Fibroblast of villous mesenchyme (primary cell): ENCODE results near the gene ACP4. TPM values are rescaled to one million over a fixed set of nuclear protein-coding genes. Genes with fewer than 3 reads are reported as not detected.
"Not testable (repeated sequence)": the region's sequence is repeated elsewhere in the genome, so short reads cannot be mapped to it uniquely, and the experiment has no call there.

Experiments
- DNase-seq: peaks from one replicate; pipeline ENCODE4 v3.0.0-alpha.2; 2010; ENCODE audit warnings: low read depth
- H3K4me3 ChIP-seq: 2 replicates; pipeline ENCODE4 v1.5.1; 2011; ENCODE audit warnings: low read depth, mild to moderate bottlenecking, low read length
- total RNA-seq: library from RNA; depleted of rRNA; stranded (reverse); fragments of >200 nt; gene quantifications from 2 replicates; pipeline ENCODE4 v1.2.3, GENCODE V29; 2012
- TF ChIP-seq, protein P1 (sequence below): IDR thresholded peaks from 2 replicates; pipeline ENCODE4 v1.5.1; 2012; ENCODE audit warnings: low read depth, mild to moderate bottlenecking, low read length; ENCODE audit not compliant: insufficient read depth

Gene ACP4
- total RNA-seq, 1 donor, result not detected

- DNase-seq, result no peak
- H3K4me3 ChIP-seq, result no peak overlapping the region
- TF ChIP-seq, protein P1, sequence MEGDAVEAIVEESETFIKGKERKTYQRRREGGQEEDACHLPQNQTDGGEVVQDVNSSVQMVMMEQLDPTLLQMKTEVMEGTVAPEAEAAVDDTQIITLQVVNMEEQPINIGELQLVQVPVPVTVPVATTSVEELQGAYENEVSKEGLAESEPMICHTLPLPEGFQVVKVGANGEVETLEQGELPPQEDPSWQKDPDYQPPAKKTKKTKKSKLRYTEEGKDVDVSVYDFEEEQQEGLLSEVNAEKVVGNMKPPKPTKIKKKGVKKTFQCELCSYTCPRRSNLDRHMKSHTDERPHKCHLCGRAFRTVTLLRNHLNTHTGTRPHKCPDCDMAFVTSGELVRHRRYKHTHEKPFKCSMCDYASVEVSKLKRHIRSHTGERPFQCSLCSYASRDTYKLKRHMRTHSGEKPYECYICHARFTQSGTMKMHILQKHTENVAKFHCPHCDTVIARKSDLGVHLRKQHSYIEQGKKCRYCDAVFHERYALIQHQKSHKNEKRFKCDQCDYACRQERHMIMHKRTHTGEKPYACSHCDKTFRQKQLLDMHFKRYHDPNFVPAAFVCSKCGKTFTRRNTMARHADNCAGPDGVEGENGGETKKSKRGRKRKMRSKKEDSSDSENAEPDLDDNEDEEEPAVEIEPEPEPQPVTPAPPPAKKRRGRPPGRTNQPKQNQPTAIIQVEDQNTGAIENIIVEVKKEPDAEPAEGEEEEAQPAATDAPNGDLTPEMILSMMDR, result no peak
Measured at GRCh38 chr19:50753879-50754278, 36.3 kb upstream of the ACP4 start.

DNA sequence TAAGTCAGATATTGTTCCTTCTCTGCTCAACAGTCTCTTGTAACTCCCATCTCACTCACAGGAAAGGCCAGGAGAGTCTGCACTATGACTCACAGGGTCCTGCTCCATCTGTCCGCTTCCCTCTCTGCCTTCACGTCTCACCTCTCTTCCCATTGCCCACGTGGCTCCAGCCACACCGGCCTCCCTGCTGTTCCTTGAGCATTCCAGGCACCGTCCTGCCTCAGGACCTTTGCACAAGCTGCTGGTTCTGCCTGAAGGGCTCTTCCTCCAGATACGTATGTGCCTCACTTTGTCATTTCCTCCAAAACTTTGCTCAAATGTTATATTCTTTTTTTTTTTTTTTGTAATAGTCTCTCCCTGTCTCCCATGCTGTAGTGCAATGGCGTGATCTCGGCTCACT, 34.0 kb upstream of the ACP4 start:
- not testable (repeated sequence) for DNase-seq, H3K4me3 ChIP-seq

GRCh38 chr19:50757624-50758023, 32.6 kb upstream of the ACP4 start:
- H3K4me3 ChIP-seq, DNase-seq: not testable (repeated sequence)

DNA sequence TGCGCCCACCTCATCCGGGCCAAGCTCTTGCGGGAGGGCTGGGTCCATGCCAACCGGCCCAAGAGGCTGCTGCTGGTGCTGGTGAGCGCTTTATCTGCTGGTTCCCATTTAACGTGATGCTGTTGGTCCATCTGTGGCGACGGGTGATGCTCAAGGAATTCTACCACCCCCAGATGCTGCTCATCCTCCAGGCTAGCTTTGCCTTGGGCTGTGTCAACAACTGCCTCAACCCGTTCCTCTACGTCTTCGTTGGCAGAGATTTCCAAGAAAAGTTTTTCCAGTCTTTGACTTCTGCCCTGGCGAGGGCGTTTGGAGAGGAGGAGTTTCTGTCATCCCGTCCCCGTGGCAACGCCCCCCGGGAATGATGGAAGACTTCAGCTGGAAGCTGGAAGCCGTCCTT, 31.1 kb upstream of the ACP4 start:
- not testable (repeated sequence) for DNase-seq, H3K4me3 ChIP-seq

DNA sequence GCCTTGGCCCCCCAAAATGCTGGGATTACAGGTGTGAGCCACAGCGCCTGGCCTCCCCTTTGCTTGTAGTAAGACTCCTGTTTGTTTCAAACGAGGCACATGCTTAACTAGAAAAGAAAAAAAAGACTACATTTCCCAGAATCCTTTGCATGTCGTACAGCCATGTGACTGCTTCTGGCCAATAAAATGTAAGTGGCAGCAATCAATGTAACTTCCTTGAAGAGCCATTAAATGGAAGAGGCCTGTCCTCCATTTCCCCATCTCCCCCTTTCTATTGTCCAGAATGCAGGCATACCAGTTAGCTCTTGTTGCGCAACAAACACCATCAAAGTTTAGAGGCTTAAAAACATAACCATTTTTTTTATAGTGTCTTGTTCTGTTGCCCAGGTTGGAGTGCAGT, 30.3 kb upstream of the ACP4 start:
- peak; percentile 11 for DNase-seq
- TF ChIP-seq, protein P1, result no peak
- H3K4me3 ChIP-seq, result no peak overlapping the region

DNA sequence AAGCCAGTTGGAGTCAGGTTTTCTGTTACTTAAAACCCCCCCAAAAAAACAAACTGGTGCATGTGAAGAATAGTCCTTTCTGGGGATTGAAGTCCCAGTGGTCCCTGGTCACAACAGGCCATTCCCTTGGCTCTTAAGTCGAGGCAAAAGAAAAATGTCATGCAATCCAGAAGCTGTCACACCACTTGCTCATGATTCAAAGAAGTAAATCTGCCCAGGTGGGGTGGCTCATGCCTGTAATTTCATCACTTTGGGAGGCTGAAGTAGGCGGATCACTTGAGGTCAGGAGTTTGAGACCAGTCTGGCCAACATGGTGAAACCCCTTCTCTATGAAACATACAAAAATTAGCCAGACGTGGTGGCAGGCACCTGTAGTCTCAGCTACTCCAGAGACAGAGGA, 28.7 kb upstream of the ACP4 start:
- H3K4me3 ChIP-seq, DNase-seq: not testable (repeated sequence)

- DNase-seq, H3K4me3 ChIP-seq: not testable (repeated sequence)
Measured at GRCh38 chr19:50763521-50763920, 26.7 kb upstream of the ACP4 start.

DNA sequence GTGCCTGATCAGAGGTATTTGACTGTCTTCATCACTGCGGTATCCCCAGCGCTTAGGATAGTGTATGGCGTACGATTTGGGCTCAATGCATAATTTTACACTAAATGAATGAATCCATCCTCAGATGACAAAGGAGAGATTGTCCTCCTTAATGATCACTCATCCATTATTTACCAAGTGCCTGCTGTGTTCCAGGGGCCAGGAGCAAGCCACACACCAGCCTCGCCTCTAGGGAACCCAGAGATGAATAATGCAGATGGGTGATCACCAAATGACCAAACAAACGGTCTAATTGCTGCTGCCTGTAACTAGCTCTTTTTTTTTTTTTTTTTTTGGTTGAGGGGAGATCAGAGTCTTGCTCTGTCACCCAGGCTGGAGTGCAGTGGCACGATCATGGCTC, 25.8 kb upstream of the ACP4 start:
- no peak for DNase-seq
- TF ChIP-seq, protein P1, result no peak
- no peak overlapping the region for H3K4me3 ChIP-seq

DNA sequence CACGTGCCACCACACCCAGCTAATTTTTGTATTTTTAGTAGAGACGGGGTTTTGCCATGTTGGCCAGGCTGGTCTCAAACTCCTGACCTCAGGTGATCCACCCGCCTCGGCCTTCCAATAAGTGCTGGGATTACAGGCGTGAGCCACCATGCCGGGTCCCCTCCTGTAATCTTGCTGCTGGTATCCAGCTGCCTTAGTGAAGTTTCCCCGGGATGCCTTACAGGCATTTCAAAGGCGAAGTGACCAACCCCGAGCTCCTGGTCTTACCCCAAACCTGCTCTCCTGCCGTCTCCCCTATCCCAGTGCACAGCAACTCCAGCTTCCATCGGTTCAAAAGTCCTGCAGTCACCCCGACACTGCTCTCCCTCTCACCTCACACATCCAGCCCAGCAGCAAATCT, 23.5 kb upstream of the ACP4 start:
- DNase-seq, result not testable (repeated sequence)

DNA sequence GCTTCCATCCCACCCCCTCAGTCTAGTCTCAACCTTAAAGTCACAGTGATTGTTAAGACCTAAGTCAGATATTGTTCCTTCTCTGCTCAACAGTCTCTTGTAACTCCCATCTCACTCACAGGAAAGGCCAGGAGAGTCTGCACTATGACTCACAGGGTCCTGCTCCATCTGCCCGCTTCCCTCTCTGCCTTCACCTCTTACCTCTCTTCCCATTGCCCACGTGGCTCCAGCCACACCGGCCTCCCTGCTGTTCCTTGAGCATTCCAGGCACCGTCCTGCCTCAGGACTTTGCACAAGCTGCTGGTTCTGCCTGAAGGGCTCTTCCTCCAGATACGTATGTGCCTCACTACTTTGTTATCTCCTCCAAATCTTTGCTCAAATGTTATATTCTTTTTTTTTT, 23.0 kb upstream of the ACP4 start:
- H3K4me3 ChIP-seq, DNase-seq: not testable (repeated sequence)

More for the DNA sequence above, 23.5 kb upstream of the ACP4 start:
- H3K4me3 ChIP-seq, result not testable (repeated sequence)

DNA sequence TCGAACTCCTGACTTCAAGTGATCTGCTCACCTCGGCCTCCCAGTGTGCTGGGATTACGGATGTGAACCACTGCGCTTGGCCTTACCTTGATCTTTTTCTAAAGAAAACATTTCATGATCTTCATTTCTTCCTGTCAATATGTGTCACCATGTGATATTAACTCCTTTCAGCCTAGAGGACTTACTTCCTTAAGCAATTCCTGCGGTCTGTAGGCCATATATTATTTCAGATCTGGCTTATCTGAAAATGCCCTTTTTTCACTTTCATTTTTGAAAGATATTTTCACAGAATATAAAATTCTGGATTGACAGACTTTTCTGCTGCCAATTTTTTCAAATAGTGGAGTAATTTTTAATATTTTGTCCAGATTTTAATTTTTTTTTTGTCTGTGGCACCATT, 21.9 kb upstream of the ACP4 start:
- H3K4me3 ChIP-seq, result no peak overlapping the region
- DNase-seq, result no peak
- TF ChIP-seq, protein P1, result no peak

DNA sequence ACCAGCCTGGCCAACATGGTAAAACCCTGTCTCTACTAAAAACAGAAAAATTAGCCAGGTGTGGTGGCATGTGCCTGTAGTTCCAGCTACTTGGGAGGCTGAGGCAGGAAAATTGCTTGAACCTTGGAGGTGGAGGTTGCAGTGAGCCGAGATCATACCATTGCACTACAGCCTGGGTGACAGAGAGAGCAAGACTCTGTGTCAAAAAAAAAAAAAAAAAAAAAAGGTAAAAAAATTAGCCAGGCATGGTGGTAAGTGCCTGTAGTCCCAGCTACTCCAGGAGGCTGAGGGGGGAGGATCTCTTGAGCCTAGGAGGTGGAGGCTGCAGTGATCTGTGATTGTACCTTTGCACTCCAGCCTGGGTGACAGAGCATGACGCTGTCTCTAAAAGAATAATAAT, 20.1 kb upstream of the ACP4 start, which contains the start of gene GPR32:
Gene GPR32, plus strand, starts transcription at position 301 of the 400 bp plus-strand sequence. CDS start 137 bp downstream, outside the sequence.
- H3K4me3 ChIP-seq, DNase-seq: not testable (repeated sequence)
